ENCODE results near the gene CFAP299.

GRCh38 chr4:80360084-80360483, 24.6 kb downstream of the CFAP299 start:
- TF ChIP-seq ZNF274 (IDR thresholded peaks at IDR 0.05; ENCODE audit: low read depth, low read length), result no peak
- no peak for TF ChIP-seq YY1 (IDR thresholded peaks at IDR 0.05; ENCODE audit: insufficient read depth, insufficient read length)
- TF ChIP-seq SUZ12 (IDR thresholded peaks at IDR 0.05; ENCODE audit: extremely low read depth, insufficient read depth, insufficient read length), result no peak
